IMR-90 (cell line): ENCODE data around the gene TGFBI. TPM values are rescaled to one million over a fixed set of nuclear protein-coding genes. Genes with fewer than 3 reads are reported as not detected.
A peak's percentile ranks its signal among the peaks of the same experiment; 100 is the strongest.

Experiments
- ATAC-seq: fragments of 200-7000 bp; cut with Tn5 transposase; 2 replicates; pipeline ENCODE4 v1.9.1; 2020; ENCODE audit warnings: low read depth, mild to moderate bottlenecking, moderate library complexity
- BruUV-seq: library from RNA; stranded (reverse); fragments of 400-500 nt; replicated peaks from 2 replicates; lab custom pipeline; 2021; lab: Mats Ljungman, UMichigan
- CTCF ChIA-PET: fragments of 300-600 bp; formaldehyde crosslinking; extraction: SDS; loops from one replicate; lab custom pipeline; 2021; ENCODE audit warnings: antibody characterized with exemption; lab: Yijun Ruan, JAX
- POLR2A ChIA-PET: fragments of 300-600 bp; sonication (Branson Sonifier 250); formaldehyde crosslinking; loops from one replicate; lab custom pipeline; 2022; ENCODE audit warnings: antibody characterized with exemption; ENCODE audit not compliant: unreplicated experiment; lab: Charles Lee
- DNase-seq: peaks from one replicate; pipeline ENCODE4 v3.0.0; 2013
- H2AFZ ChIP-seq: replicated peaks from 2 replicates; pipeline ENCODE3; 2013; ENCODE audit warnings: low read length, mild to moderate bottlenecking; ENCODE audit not compliant: poor library complexity
- H2AK5ac ChIP-seq: 2 replicates; pipeline ENCODE4 v1.6.1; 2013; ENCODE audit warnings: low read depth, low read length, inconsistent platforms
- H2AK9ac ChIP-seq: replicated peaks from 2 replicates; pipeline ENCODE3; 2013; ENCODE audit warnings: mild to moderate bottlenecking, low read depth, low read length, moderate library complexity; ENCODE audit not compliant: poor library complexity
- H2BK120ac ChIP-seq: 2 replicates; pipeline ENCODE4 v1.6.1; 2013; ENCODE audit warnings: low read depth, low read length, inconsistent platforms
- H2BK15ac ChIP-seq: 3 replicates; pipeline ENCODE4 v1.6.1; 2013; ENCODE audit warnings: low read depth, low read length, inconsistent platforms
- H2BK20ac ChIP-seq: 2 replicates; pipeline ENCODE4 v1.6.1; 2013; ENCODE audit warnings: low read depth, mild to moderate bottlenecking, inconsistent platforms, low read length, moderate library complexity
- H2BK5ac ChIP-seq: 2 replicates; pipeline ENCODE4 v1.6.1; 2013; ENCODE audit warnings: mild to moderate bottlenecking, low read depth, low read length, inconsistent platforms; ENCODE audit not compliant: poor library complexity, severe bottlenecking
- H3K14ac ChIP-seq: replicated peaks from 2 replicates; pipeline ENCODE4 v1.6.1; 2013; ENCODE audit warnings: low read depth, low read length, inconsistent platforms
- H3K18ac ChIP-seq: 2 replicates; pipeline ENCODE4 v1.6.1; 2013; ENCODE audit warnings: low read depth, low read length, control low read depth
- H3K23ac ChIP-seq: 2 replicates; pipeline ENCODE4 v1.6.1; 2013; ENCODE audit warnings: low read depth, low read length, inconsistent platforms
- H3K27ac ChIP-seq: 2 replicates; pipeline ENCODE4 v1.5.1; 2013; ENCODE audit warnings: mild to moderate bottlenecking, control low read depth, low read length; ENCODE audit not compliant: insufficient read depth
- H3K27me3 ChIP-seq: 2 replicates; pipeline ENCODE4 v1.6.1; 2013; ENCODE audit warnings: low read length; ENCODE audit not compliant: control insufficient read depth, insufficient read depth
- H3K36me3 ChIP-seq: 2 replicates; pipeline ENCODE4 v1.6.1; 2013; ENCODE audit warnings: low read length, mixed read lengths; ENCODE audit not compliant: control insufficient read depth, insufficient read depth
- H3K4ac ChIP-seq: 2 replicates; pipeline ENCODE4 v1.6.1; 2013; ENCODE audit warnings: low read depth, low read length, inconsistent platforms
- H3K4me1 ChIP-seq: 2 replicates; pipeline ENCODE4 v1.6.1; 2013; ENCODE audit warnings: low read length, mixed read lengths; ENCODE audit not compliant: control insufficient read depth, insufficient read depth
- H3K4me2 ChIP-seq: 2 replicates; pipeline ENCODE4 v1.6.1; 2013; ENCODE audit warnings: low read depth, mild to moderate bottlenecking, control low read depth, low read length, moderate library complexity
- H3K4me3 ChIP-seq: 2 replicates; pipeline ENCODE4 v1.5.1; 2013; ENCODE audit warnings: low read depth, mild to moderate bottlenecking, control low read depth, low read length, moderate library complexity; ENCODE audit not compliant: insufficient read depth
- H3K56ac ChIP-seq: 2 replicates; pipeline ENCODE4 v1.6.1; 2013; ENCODE audit warnings: low read length, inconsistent platforms; ENCODE audit not compliant: insufficient read depth; ENCODE audit errors: extremely low read depth
- H3K79me1 ChIP-seq, 2 experiments: 2 replicates each; pipeline ENCODE4 v1.6.1; 2013; ENCODE audit warnings: low read length in 2 of 2, inconsistent platforms in 1 of 2, low read depth in 1 of 2
- H3K9ac ChIP-seq: 2 replicates; pipeline ENCODE4 v1.6.1; 2013; ENCODE audit warnings: low read depth, low read length, control low read depth
- H3K9me1 ChIP-seq: 2 replicates; pipeline ENCODE4 v1.6.1; 2013; ENCODE audit warnings: low read length, inconsistent platforms; ENCODE audit not compliant: insufficient read depth
- H3K9me3 ChIP-seq: 2 replicates; pipeline ENCODE4 v1.6.1; 2013; ENCODE audit warnings: low read length; ENCODE audit not compliant: control insufficient read depth, insufficient read depth
- H4K20me1 ChIP-seq: 2 replicates; pipeline ENCODE4 v1.6.1; 2013; ENCODE audit warnings: low read length, inconsistent platforms; ENCODE audit not compliant: insufficient read depth
- H4K5ac ChIP-seq: 2 replicates; pipeline ENCODE4 v1.6.1; 2013; ENCODE audit warnings: mild to moderate bottlenecking, low read depth, low read length, control low read depth
- H4K8ac ChIP-seq, 2 experiments: 2 replicates each; pipeline ENCODE4 v1.6.1; 2013; ENCODE audit warnings: low read depth in 2 of 2, low read length in 2 of 2, control low read depth in 1 of 2, inconsistent platforms in 1 of 2
- H4K91ac ChIP-seq: 2 replicates; pipeline ENCODE4 v1.6.1; 2013; ENCODE audit warnings: low read depth, low read length, inconsistent platforms; ENCODE audit not compliant: insufficient read depth
- BHLHE40 ChIP-seq: fragments of 150-350 bp; IDR thresholded peaks from 2 replicates; pipeline ENCODE4 v1.6.1; 2016; ENCODE audit warnings: mild to moderate bottlenecking, low read depth, low read length
- ELK1 ChIP-seq: fragments of 150-350 bp; IDR thresholded peaks from 2 replicates; pipeline ENCODE4 v1.6.1; 2016; ENCODE audit warnings: low read depth, mild to moderate bottlenecking, low read length, moderate library complexity, borderline replicate concordance
- USF2 ChIP-seq: fragments of 150-350 bp; IDR thresholded peaks from 2 replicates; pipeline ENCODE4 v1.6.1; 2017; ENCODE audit warnings: mild to moderate bottlenecking, antibody characterized with exemption, low read length, low read depth
- WGBS, 2 experiments: methylation state at CpG; one replicate each; pipeline versions ENCODE4 v1.1.5 to v1.1.7; 2013; ENCODE audit warnings: missing lambda C conversion rate in 2 of 2; ENCODE audit not compliant: insufficient read length in 1 of 2; ENCODE audit errors: extremely low coverage in 2 of 2; 5-methylcytosine and 5-hydroxymethylcytosine counted together
- dilution Hi-C: fragments of 300-500 bp; cut with HindIII; formaldehyde crosslinking; loops from one replicate; pipeline ENCODE4 v1.14.3; 2018; ENCODE audit warnings: low sequenced_read_pairs; ENCODE audit not compliant: unreplicated experiment
- in situ Hi-C: fragments of 300-500 bp; cut with MboI; formaldehyde crosslinking; loops from 3 replicates; pipeline ENCODE4 v1.14.3; 2019; ENCODE audit warnings: low sequenced_read_pairs, inconsistent platforms, mixed read lengths
- intact Hi-C: fragments of 100-400 bp; cut with micrococcal nuclease; formaldehyde crosslinking; loops from 2 replicates; pipeline ENCODE4 v1.10.0; 2022
- polyA plus RNA-seq, 3 experiments: library from polyadenylated mRNA; depleted of rRNA; stranded (reverse); fragments of >200 nt; gene quantifications; 2 replicates each; pipeline ENCODE4 v1.2.3, GENCODE V29; 2012; ENCODE audit warnings: low replicate concordance in 1 of 3
- total RNA-seq: library from RNA; depleted of rRNA; stranded (reverse); fragments of >200 nt; gene quantifications from 2 replicates; pipeline ENCODE4 v1.2.3, GENCODE V29; 2012

Gene TGFBI
- total and polyA plus RNA-seq, 2 of the 4 experiments (the other 2 are of a cell fraction) = 618 to 1,551 TPM

GRCh38 chr5:136033848-136034247, 5.1 kb downstream of the TGFBI start:
- in situ Hi-C loops = no loop called here
- H3K23ac ChIP-seq = peak overlapping the region; percentile 3; the same call in 1 of the 2 replicates
- H3K9ac ChIP-seq = 0 out of 2 replicates have a peak overlapping the region, but pooled peaks have one; percentile 2
- H3K27me3 ChIP-seq = no peaks in the 10 kb centered on the region
- no peak overlapping the region for H3K4me2 ChIP-seq
- peaks cover 80% of the 10 kb centered on the region for H3K36me3 ChIP-seq
- H3K4ac ChIP-seq = peak overlapping the region; percentile 3; the same call in 1 of the 2 replicates
- H2BK15ac ChIP-seq = no peak overlapping the region
- peak overlapping the region; percentile 30 to 61; a peak in 3 of 4 replicates for H4K8ac ChIP-seq
- peak overlapping the region; percentile 53; the same call in 1 of the 2 replicates for H3K27ac ChIP-seq
- intact Hi-C loops = loop anchor here (2.0 kb wide), 1 partner anchor 25 kb away; no protein-coding TSS in a partner anchor
- peak overlapping the region; percentile 36 for H2BK120ac ChIP-seq
- TF ChIP-seq BHLHE40 (no peak), ELK1 (no peak), USF2 (peak; percentile 57)
- H2BK20ac ChIP-seq = no peak overlapping the region; the same call in 1 of the 2 replicates
- H3K9me1 ChIP-seq = peaks cover 22% of the 10 kb centered on the region
- peak overlapping the region; percentile 6 for H2AK9ac ChIP-seq
- 97% methylated on average over 4 of the region's 5 CpGs; no CpG with 5 or more reads in 1 of the 2 experiments for WGBS, 2 experiments
- peaks cover 33 to 91% of the 10 kb centered on the region in 2 experiments for H3K79me1 ChIP-seq
- H3K18ac ChIP-seq = peak overlapping the region; percentile 9
- peaks cover 21% of the 10 kb centered on the region for H3K4me1 ChIP-seq
- no peak overlapping the region; the same call in 1 of the 2 replicates for H4K5ac ChIP-seq
- no peak overlapping the region for H3K56ac ChIP-seq
- POLR2A ChIA-PET = no interaction called here
- no peak overlapping the region for H3K14ac ChIP-seq
- BruUV-seq = no TSS peak
- CTCF ChIA-PET = no interaction called here
- DNase-seq = no peak
- peaks cover 12% of the 10 kb centered on the region for H3K9me3 ChIP-seq
- H3K4me3 ChIP-seq = no peak overlapping the region
- no peak for ATAC-seq
- H2BK5ac ChIP-seq = peak overlapping the region; percentile 53
- peak overlapping the region; percentile 6; the same call in 1 of the 2 replicates for H2AK5ac ChIP-seq
- H4K91ac ChIP-seq = no peak overlapping the region
- H2AFZ ChIP-seq = peak overlapping the region; percentile 5
- peaks cover 50% of the 10 kb centered on the region for H4K20me1 ChIP-seq
- dilution Hi-C loops = no loop called here
